Sigmoid colon (tissue), 7 donors: ENCODE data around the gene ZRSR2. TPM values are rescaled to one million over a fixed set of nuclear protein-coding genes. Genes with fewer than 3 reads are reported as not detected.

Source experiments
- DNase-seq: peaks from one replicate; pipeline ENCODE4 v3.0.0-alpha.2; 2019
- H3K27ac ChIP-seq, 4 donors: fragments of 200-600 bp; sonication (generic); one replicate each; pipeline ENCODE4 v1.5.1; 2016 to 2019; ENCODE audit warnings: mild to moderate bottlenecking in 1 of 4
- H3K27me3 ChIP-seq, 3 donors: fragments of 200-600 bp; sonication (generic); one replicate each; pipeline ENCODE4 v1.5.1; 2019; ENCODE audit warnings: mild to moderate bottlenecking in 1 of 3
- H3K36me3 ChIP-seq, 4 donors: fragments of 200-600 bp; sonication (generic); one replicate each; pipeline ENCODE4 v1.5.1; 2016 to 2019
- H3K4me1 ChIP-seq, 4 donors: fragments of 200-600 bp; sonication (generic); one replicate each; pipeline ENCODE4 v1.5.1; 2017 to 2019
- H3K4me3 ChIP-seq, 4 donors: fragments of 200-600 bp; sonication (generic); one replicate each; pipeline ENCODE4 v1.5.1; 2017 to 2019; ENCODE audit warnings: mild to moderate bottlenecking in 2 of 4, moderate library complexity in 1 of 4
- H3K9me3 ChIP-seq, 4 donors: fragments of 200-600 bp in 3 of 4; sonication (generic) in 3 of 4; one replicate each; pipeline versions ENCODE4 v1.5.1 to v1.6.1; 2013 to 2019
- CTCF ChIP-seq, 4 experiments: fragments of 450-650 bp in 3 of 4; fragments of 200-600 bp in 1 of 4; IDR thresholded peaks; one replicate each; pipeline ENCODE4 v1.5.1; 2016 to 2019; ENCODE audit warnings: antibody characterized with exemption in 4 of 4, mild to moderate bottlenecking in 3 of 4, moderate library complexity in 2 of 4
- EP300 ChIP-seq, 4 donors: sonication (generic); formaldehyde crosslinking; IDR thresholded peaks; one replicate each; pipeline ENCODE4 v1.6.1; 2017; ENCODE audit warnings: antibody characterized with exemption in 4 of 4
- POLR2A ChIP-seq, 2 donors: fragments of 450-650 bp; IDR thresholded peaks; one replicate each; pipeline ENCODE4 v1.6.1; 2016; ENCODE audit warnings: antibody characterized with exemption in 2 of 2, mild to moderate bottlenecking in 2 of 2, moderate library complexity in 2 of 2
- POLR2AphosphoS5 ChIP-seq, 4 donors: sonication (generic); formaldehyde crosslinking; IDR thresholded peaks; one replicate each; pipeline ENCODE4 v1.6.1; 2017; ENCODE audit warnings: antibody characterized with exemption in 4 of 4
- WGBS, 2 donors: extraction: QIAGEN DNeasy Blood & Tissue Kit; methylation state at CpG; one replicate each; pipeline ENCODE4 v1.1.7; 2013; 5-methylcytosine and 5-hydroxymethylcytosine counted together
- intact Hi-C: fragments of 100-400 bp; cut with DNase I; formaldehyde crosslinking; loops from one replicate; pipeline ENCODE4 v1.15.1; 2023
- polyA plus RNA-seq, 3 donors: library from polyadenylated mRNA; stranded (reverse); fragments of 200-250 nt; gene quantifications; one replicate each; pipeline ENCODE4 v1.2.3, GENCODE V29; 2013
- total RNA-seq, 4 donors: library from RNA; depleted of rRNA; stranded (reverse); fragments of >200 nt; gene quantifications; one replicate each; pipeline ENCODE4 v1.1.0, GENCODE V29; 2016
- donor health status: healthy with polysubstance abuse.
- donor health status: Bipolar disorder and iron deficiency.
- donor health status: healthy.

ZRSR2 gene
- total and polyA plus RNA-seq, 7 donors: 6.8 to 15.6 (median 12.6) TPM

GRCh38 chrX:15843960-15844359 is 53.7 kb downstream of the ZRSR2 start:
- peaks cover 0 to 19% (median 0%) of the 10 kb centered on the region in 4 donors for H3K36me3 ChIP-seq
- no peak for DNase-seq
- intact Hi-C loops: loop anchor here (10.0 kb wide), 1 partner anchor 131 kb away; no protein-coding TSS in a partner anchor
- no peak overlapping the region for H3K27ac ChIP-seq
- no peak for TF ChIP-seq POLR2A (IDR thresholded peaks at IDR 0.05)
- TF ChIP-seq CTCF (IDR thresholded peaks at IDR 0.05): no peak
- no peak for TF ChIP-seq POLR2AphosphoS5 (IDR thresholded peaks at IDR 0.05)
- no peak for TF ChIP-seq EP300 (IDR thresholded peaks at IDR 0.05)
- no peak overlapping the region for H3K4me3 ChIP-seq
- no peaks in the 10 kb centered on the region for H3K9me3 ChIP-seq
- H3K27me3 ChIP-seq: no peaks in the 10 kb centered on the region
- H3K4me1 ChIP-seq: peaks cover 0 to 11% (median 2%) of the 10 kb centered on the region in 4 donors

GRCh38 chrX:15848576-15848975 is 58.3 kb downstream of the ZRSR2 start:
- peak overlapping the region in 3 of 4 donors; percentile 6 to 33 (median 27) for H3K27ac ChIP-seq

GRCh38 chrX:15849555-15849954 is 59.3 kb downstream of the ZRSR2 start:
- DNase-seq: no peak
- Histone ChIP-seq H3K27me3 (peaks cover 0 to 3% (median 0%) of the 10 kb centered on the region in 3 donors), H3K36me3 (peaks cover 0 to 8% (median 0%) of the 10 kb centered on the region in 4 donors), H3K4me3 (no peak overlapping the region), H3K27ac (peak overlapping the region in 3 of 4 donors; percentile 6 to 33 (median 27)), H3K9me3 (no peaks in the 10 kb centered on the region), H3K4me1 (peaks cover 0 to 13% (median 2%) of the 10 kb centered on the region in 4 donors)
- TF ChIP-seq EP300 (IDR thresholded peaks at IDR 0.05) (no peak), POLR2A (IDR thresholded peaks at IDR 0.05) (no peak), CTCF (IDR thresholded peaks at IDR 0.05) (peak in 1 of 4 experiments; percentile 21), POLR2AphosphoS5 (IDR thresholded peaks at IDR 0.05) (no peak)
- 67 to 72% methylated on average over 5 of the region's 5 CpGs for WGBS, 2 donors
- intact Hi-C loops: loop anchor here (10.0 kb wide), 1 partner anchor 125 kb away; no protein-coding TSS in a partner anchor

More at GRCh38 chrX:15848576-15848975, 58.3 kb downstream of the ZRSR2 start:
- Histone ChIP-seq H3K9me3 (no peaks in the 10 kb centered on the region), H3K27me3 (peaks cover 0 to 3% (median 0%) of the 10 kb centered on the region in 3 donors), H3K4me3 (no peak overlapping the region), H3K4me1 (peaks cover 0 to 13% (median 0%) of the 10 kb centered on the region in 4 donors), H3K36me3 (peaks cover 0 to 8% (median 0%) of the 10 kb centered on the region in 4 donors)
- TF ChIP-seq EP300 (IDR thresholded peaks at IDR 0.05) (no peak), CTCF (IDR thresholded peaks at IDR 0.05) (no peak), POLR2AphosphoS5 (IDR thresholded peaks at IDR 0.05) (no peak), POLR2A (IDR thresholded peaks at IDR 0.05) (no peak)
- intact Hi-C loops: loop anchor here (10.0 kb wide), 1 partner anchor 126 kb away; no protein-coding TSS in a partner anchor
- no peak for DNase-seq
- 83 to 97% methylated on average over 1 of the region's 1 CpG for WGBS, 2 donors

GRCh38 chrX:15853586-15854079 is 63.3 kb downstream of the ZRSR2 start:
- TF ChIP-seq POLR2AphosphoS5 (IDR thresholded peaks at IDR 0.05): no peak
- TF ChIP-seq EP300 (IDR thresholded peaks at IDR 0.05): no peak
- TF ChIP-seq POLR2A (IDR thresholded peaks at IDR 0.05): no peak
- Histone ChIP-seq H3K4me3 (peak overlapping the region; percentile 44 to 81 (median 76)), H3K27ac (peak overlapping the region; percentile 83 to 95 (median 89)), H3K36me3 (no peaks in the 10 kb centered on the region), H3K9me3 (no peaks in the 10 kb centered on the region), H3K4me1 (peaks cover 0 to 16% (median 5%) of the 10 kb centered on the region in 4 donors), H3K27me3 (peaks cover 0 to 3% (median 0%) of the 10 kb centered on the region in 3 donors)
- DNase-seq: no peak
- WGBS, 2 donors: 40 to 49% methylated on average over 14 of the region's 14 CpGs
- intact Hi-C loops: loop anchor here (1.0 to 5.0 kb wide), 2 partner anchors 63 to 176 kb away; partner anchors contain the start of gene ZRSR2

GRCh38 chrX:15854080-15854655 is 63.9 kb downstream of the ZRSR2 start:
- peaks cover 0 to 3% (median 0%) of the 10 kb centered on the region in 3 donors for H3K27me3 ChIP-seq
- no peaks in the 10 kb centered on the region for H3K9me3 ChIP-seq
- DNase-seq: peak; percentile 76
- H3K27ac ChIP-seq: peak overlapping the region; percentile 83 to 95 (median 89)
- no peaks in the 10 kb centered on the region for H3K36me3 ChIP-seq
- TF ChIP-seq POLR2AphosphoS5 (IDR thresholded peaks at IDR 0.05): peak in 1 of 4 donors; percentile 14
- no peak for TF ChIP-seq CTCF (IDR thresholded peaks at IDR 0.05)
- WGBS, 2 donors: 0 to 1% methylated on average over 63 to 65 of the region's 65 CpGs
- H3K4me1 ChIP-seq: peaks cover 0 to 16% (median 3%) of the 10 kb centered on the region in 4 donors
- peak overlapping the region; percentile 44 to 81 (median 76) for H3K4me3 ChIP-seq
- intact Hi-C loops: loop anchor here (5.0 kb wide), 1 partner anchor 177 kb away; no protein-coding TSS in a partner anchor
